HepG2 (cell line): ENCODE results near the gene RNF123. TPM values are rescaled to one million over a fixed set of nuclear protein-coding genes. Genes with fewer than 3 reads are reported as not detected.
A peak's percentile ranks its signal among the peaks of the same experiment; 100 is the strongest.

ENCODE experiments used
- ATAC-seq: fragments of 200-7000 bp; cut with Tn5 transposase; 3 replicates; pipeline ENCODE4 v1.9.1; 2020; ENCODE audit warnings: mild to moderate bottlenecking, moderate library complexity
- BruUV-seq: library from RNA; stranded (reverse); fragments of 400-500 nt; replicated peaks from 2 replicates; lab custom pipeline; 2021; lab: Mats Ljungman, UMichigan
- CTCF ChIA-PET: fragments of 300-600 bp; formaldehyde crosslinking; extraction: SDS; loops from one replicate; lab custom pipeline; 2021; ENCODE audit warnings: low total read pairs, inconsistent platforms, low intra/inter-chr PET ratio; lab: Yijun Ruan, JAX
- POLR2A ChIA-PET: fragments of 350-600 bp; sonication (Branson Sonifier 250); formaldehyde crosslinking; loops from one replicate; lab custom pipeline; 2020; ENCODE audit warnings: antibody characterized with exemption, inconsistent platforms; lab: Yijun Ruan, JAX
- DNase-seq: peaks from one replicate; pipeline ENCODE4 v3.0.0-alpha.2; 2015; ENCODE audit warnings: low spot score
- FAIRE-seq: peaks from 3 replicates; lab custom pipeline; 2011; peaks lifted over from hg19 to GRCh38; lab: Jason Lieb, UNC
- H2AFZ ChIP-seq: one replicate; pipeline ENCODE4 v1.6.1; 2011; ENCODE audit warnings: low read length, inconsistent platforms
- H3K27ac ChIP-seq: fragments of 300-600 bp; 3 replicates; pipeline ENCODE4 v1.8.0; 2011; ENCODE audit warnings: mixed run types, mild to moderate bottlenecking, mixed read lengths, low read length, inconsistent platforms; ENCODE audit not compliant: insufficient read depth; ENCODE audit errors: extremely low read length
- H3K27me3 ChIP-seq, 2 experiments: fragments of 200-600 bp in 1 of 2; 2 replicates in 1 of 2; 3 replicates in 1 of 2; pipeline versions ENCODE4 v1.6.0 to v1.8.0; 2011; ENCODE audit warnings: low read length in 2 of 2, mild to moderate bottlenecking in 2 of 2, moderate library complexity in 2 of 2, inconsistent platforms in 1 of 2; ENCODE audit not compliant: insufficient read depth in 2 of 2, control insufficient read depth in 1 of 2
- H3K36me3 ChIP-seq, 2 experiments: fragments of 200-600 bp in 1 of 2; replicated peaks in 1 of 2; 2 replicates in 1 of 2; 3 replicates in 1 of 2; pipeline versions ENCODE4 v1.5.1 to v1.8.0; 2011; ENCODE audit warnings: low read length in 2 of 2, inconsistent platforms in 1 of 2; ENCODE audit not compliant: insufficient read depth in 2 of 2, control insufficient read depth in 1 of 2
- H3K4me1 ChIP-seq: 2 replicates; pipeline ENCODE4 v1.5.1; 2012; ENCODE audit warnings: low read length, inconsistent platforms; ENCODE audit not compliant: insufficient read depth
- H3K4me2 ChIP-seq: 2 replicates; pipeline ENCODE4 v1.6.0; 2011; ENCODE audit warnings: low read depth, low read length, inconsistent platforms
- H3K4me3 ChIP-seq, 3 experiments: fragments of 200-600 bp in 1 of 3; sonication (generic), shearing (Covaris generic) in 1 of 3; replicated peaks in 1 of 3; 2 replicates each; pipeline ENCODE4 v1.5.1; 2011 to 2016; ENCODE audit warnings: low read length in 3 of 3, inconsistent platforms in 2 of 3, low read depth in 2 of 3, mild to moderate bottlenecking in 2 of 3, control low read depth in 1 of 3, mixed read lengths in 1 of 3; ENCODE audit not compliant: insufficient read depth in 1 of 3
- H3K79me2 ChIP-seq: one replicate; pipeline ENCODE4 v1.6.1; 2011; ENCODE audit warnings: low read length, inconsistent platforms; ENCODE audit not compliant: insufficient read depth
- H3K9ac ChIP-seq: 2 replicates; pipeline ENCODE4 v1.6.0; 2011; ENCODE audit warnings: mild to moderate bottlenecking, low read depth, low read length, inconsistent platforms; ENCODE audit not compliant: insufficient read depth
- H3K9me3 ChIP-seq: 2 replicates; pipeline ENCODE4 v1.5.1; 2012; ENCODE audit warnings: mild to moderate bottlenecking, low read length
- H4K20me1 ChIP-seq: 2 replicates; pipeline ENCODE4 v1.6.0; 2011; ENCODE audit warnings: inconsistent platforms, mild to moderate bottlenecking, low read length, moderate library complexity; ENCODE audit not compliant: insufficient read depth
- AGO2 ChIP-seq: fragments of 200-400 bp; formaldehyde crosslinking; optimal IDR thresholded peaks from 2 replicates; pipeline ENCODE3; 2017; ENCODE audit warnings: mild to moderate bottlenecking, low read depth, low read length, moderate library complexity
- ARNT ChIP-seq: fragments of 450-650 bp; IDR thresholded peaks from 2 replicates; pipeline ENCODE4 v1.6.1; 2017
- ATF5 ChIP-seq: sonication (generic); formaldehyde crosslinking; IDR thresholded peaks from 2 replicates; pipeline ENCODE4 v1.4.0; 2020; ENCODE audit warnings: mild to moderate bottlenecking, low read depth, missing genetic modification reagents
- KDM6A ChIP-seq: IDR thresholded peaks from 2 replicates; pipeline ENCODE4 v1.6.1; 2016; ENCODE audit warnings: low read depth
- LBX2 ChIP-seq: sonication (generic); formaldehyde crosslinking; IDR thresholded peaks from 2 replicates; pipeline ENCODE4 v1.5.0; 2020; ENCODE audit warnings: missing genetic modification reagents, mild to moderate bottlenecking, borderline replicate concordance
- NKX3-1 ChIP-seq: sonication (generic); formaldehyde crosslinking; IDR thresholded peaks from 2 replicates; pipeline ENCODE4 v1.5.0; 2020; ENCODE audit warnings: missing genetic modification reagents
- RBFOX2 ChIP-seq: fragments of 200-400 bp; formaldehyde crosslinking; IDR thresholded peaks from 2 replicates; pipeline ENCODE4 v1.6.1; 2017; ENCODE audit warnings: low read depth, mild to moderate bottlenecking, low read length
- ZNF136 ChIP-seq: sonication (generic); formaldehyde crosslinking; IDR thresholded peaks from 2 replicates; pipeline ENCODE4 v1.8.1; 2022; ENCODE audit warnings: low read depth, mild to moderate bottlenecking, moderate library complexity, missing genetic modification reagents
- ZNF30 ChIP-seq: sonication (generic); formaldehyde crosslinking; IDR thresholded peaks from 2 replicates; pipeline ENCODE4 v1.5.0; 2020; ENCODE audit warnings: mild to moderate bottlenecking, missing genetic modification reagents
- ZNF414 ChIP-seq: sonication (generic); formaldehyde crosslinking; IDR thresholded peaks from 2 replicates; pipeline ENCODE4 v1.5.0; 2020; ENCODE audit warnings: missing genetic modification reagents
- ZNF512 ChIP-seq: sonication (generic); formaldehyde crosslinking; IDR thresholded peaks from 2 replicates; pipeline ENCODE4 v1.4.0; 2020; ENCODE audit warnings: mild to moderate bottlenecking, missing genetic modification reagents
- WGBS: methylation state at CpG from one replicate; pipeline ENCODE4 v1.1.6; 2017; ENCODE audit warnings: low lambda C conversion rate; 5-methylcytosine and 5-hydroxymethylcytosine counted together
- in situ Hi-C: cut with HindIII; loops from 2 replicates; pipeline ENCODE4 v1.10.0; 2017; ENCODE audit warnings: low pct_unique_long_range_greater_than_20kb; ENCODE audit not compliant: extremely low pct_ligation_motif_present
- intact Hi-C: fragments of 100-400 bp; cut with micrococcal nuclease; formaldehyde crosslinking; loops from one replicate; pipeline ENCODE4 v1.10.0; 2022; ENCODE audit not compliant: unreplicated experiment
- polyA plus RNA-seq, 8 experiments: library from polyadenylated mRNA; depleted of rRNA in 3 of 8; stranded (reverse) in 7 of 8; unstranded in 1 of 8; fragments of >200 nt; fragmentation: Illumina TruSeq in 4 of 8; extraction: Trizol in 4 of 8; gene quantifications; 2 replicates each; pipeline versions ENCODE4 v1.2.1 to v1.2.3, GENCODE V29; 2011 to 2016; ENCODE audit warnings: low read depth in 4 of 8, missing spikeins in 1 of 8, mixed read lengths in 1 of 8; ENCODE audit not compliant: insufficient read depth in 1 of 8
- total RNA-seq, 5 experiments: library from RNA; depleted of rRNA; stranded (reverse); fragments of >200 nt; fragmentation: Illumina TruSeq; extraction: Trizol; gene quantifications; 2 replicates each; pipeline ENCODE4 v1.2.3, GENCODE V29; 2016; ENCODE audit warnings: low read depth in 1 of 5

RNF123 gene
- total and polyA plus RNA-seq, 2 of the 13 experiments (the other 11 are each of a cell fraction or from before 2014, with no cell fraction given): 29.9 to 82.2 TPM

GRCh38 chr3:49699281-49699979, 10.1 kb downstream of the RNF123 start:
- ChIA-PET CTCF (no interaction called here), POLR2A (no interaction called here)
- FAIRE-seq (no peak), ATAC-seq (no peak), DNase-seq (no peak)
- TF ChIP-seq RBFOX2: peak; percentile 44; the same call in 1 of the 2 replicates
- TF ChIP-seq ZNF30 (CRISPR knock-in tag): no peak
- no peak for TF ChIP-seq ZNF512
- no peak for TF ChIP-seq ZNF136 (CRISPR knock-in tag)
- no peak for TF ChIP-seq ZNF414 (CRISPR knock-in tag)
- TF ChIP-seq LBX2 (CRISPR knock-in tag): no peak
- peak; percentile 58 for TF ChIP-seq AGO2
- no peak for TF ChIP-seq ARNT
- TF ChIP-seq NKX3-1 (CRISPR knock-in tag): no peak
- no peak for TF ChIP-seq KDM6A (CRISPR knock-in tag)
- no peak for TF ChIP-seq ATF5 (CRISPR knock-in tag)
- Histone ChIP-seq H3K9ac (no peak overlapping the region), H3K9me3 (no peaks in the 10 kb centered on the region), H2AFZ (no peak overlapping the region), H3K4me1 (peaks cover 4% of the 10 kb centered on the region; the same call in 1 of the 2 replicates), H3K36me3 (peaks cover 38 to 69% of the 10 kb centered on the region in 2 experiments), H3K27me3 (no peaks in the 10 kb centered on the region), H4K20me1 (no peaks in the 10 kb centered on the region), H3K4me2 (no peak overlapping the region), H3K79me2 (peaks cover under 1% of the 10 kb centered on the region), H3K4me3 (no peak overlapping the region), H3K27ac (no peak overlapping the region)
- in situ Hi-C loops (no loop called here), intact Hi-C loops (no loop called here)
- BruUV-seq: no TSS peak
- 95% methylated on average over 12 of the region's 16 CpGs for WGBS
